HG03571 (cell line): ENCODE measurements around the gene CCNL2.
"Not testable (repeated sequence)": the region's sequence is repeated elsewhere in the genome, so short reads cannot be mapped to it uniquely, and the experiment has no call there.

Experiments
- ATAC-seq: cut with Tn5 transposase; IDR thresholded peaks from one replicate; pipeline ENCODE4 v1.9.1; 2021; ENCODE audit not compliant: unreplicated experiment

The CCNL2 gene

DNA sequence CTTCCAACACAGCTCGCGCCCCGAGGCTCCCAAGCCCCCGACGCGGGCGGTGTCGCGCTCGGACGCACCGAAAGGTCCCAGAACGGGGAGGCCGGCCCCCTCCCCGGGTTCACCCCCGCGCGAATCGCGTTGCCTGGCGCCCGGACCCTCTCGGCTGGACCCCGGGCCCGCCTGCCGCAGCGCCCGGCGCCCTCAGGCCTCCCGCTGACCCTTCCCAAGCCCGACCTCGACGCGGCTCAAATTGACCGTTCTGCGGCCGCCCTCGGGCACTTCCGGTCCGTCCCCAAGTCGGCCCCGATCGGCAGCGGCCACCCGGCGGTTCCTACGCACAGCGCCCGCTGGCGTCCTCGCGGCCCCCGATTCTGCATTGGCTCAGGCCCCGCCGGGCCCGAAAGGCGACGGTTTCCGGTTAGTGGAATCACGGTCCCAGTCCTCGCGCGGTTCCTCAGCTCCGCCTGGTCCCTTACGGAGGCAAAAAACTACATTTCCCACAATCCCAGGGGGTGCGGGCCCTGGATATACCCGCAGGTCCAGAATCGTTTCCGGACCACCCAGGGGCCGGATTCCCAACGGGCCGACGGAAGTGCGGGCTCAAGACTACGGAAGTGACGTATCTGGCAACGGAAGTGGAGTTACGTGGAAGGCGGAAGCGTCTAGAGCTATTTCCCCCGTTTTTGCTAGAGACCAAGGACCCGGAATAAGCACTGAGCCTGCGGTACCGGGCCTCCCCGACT lies 24.0 kb downstream of the CCNL2 start, which contains the start of gene AURKAIP1:
Gene AURKAIP1, minus strand, starts transcription at position 279 of the 734 bp plus-strand sequence. CDS start 451 bp downstream, outside the sequence.
- peak; percentile 78 for ATAC-seq

DNA sequence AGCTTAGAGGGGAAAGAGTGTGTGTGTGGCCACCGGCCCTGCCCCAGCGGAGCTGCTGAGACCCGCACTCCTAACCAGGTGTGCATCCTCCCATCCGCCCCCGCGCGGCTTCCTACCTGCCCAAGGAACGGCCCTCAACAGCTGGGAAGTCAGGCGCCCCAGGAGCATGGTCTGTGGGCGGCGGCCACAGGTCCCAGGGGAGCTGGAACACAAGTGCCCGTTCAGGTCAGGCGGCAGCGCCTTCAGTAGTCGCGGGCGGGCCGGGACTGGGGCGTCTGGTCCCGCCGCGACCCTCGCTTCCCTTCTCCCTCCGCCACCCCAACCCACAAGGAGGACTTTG lies 24.6 kb downstream of the CCNL2 start:
- peak; percentile 1 for ATAC-seq

DNA sequence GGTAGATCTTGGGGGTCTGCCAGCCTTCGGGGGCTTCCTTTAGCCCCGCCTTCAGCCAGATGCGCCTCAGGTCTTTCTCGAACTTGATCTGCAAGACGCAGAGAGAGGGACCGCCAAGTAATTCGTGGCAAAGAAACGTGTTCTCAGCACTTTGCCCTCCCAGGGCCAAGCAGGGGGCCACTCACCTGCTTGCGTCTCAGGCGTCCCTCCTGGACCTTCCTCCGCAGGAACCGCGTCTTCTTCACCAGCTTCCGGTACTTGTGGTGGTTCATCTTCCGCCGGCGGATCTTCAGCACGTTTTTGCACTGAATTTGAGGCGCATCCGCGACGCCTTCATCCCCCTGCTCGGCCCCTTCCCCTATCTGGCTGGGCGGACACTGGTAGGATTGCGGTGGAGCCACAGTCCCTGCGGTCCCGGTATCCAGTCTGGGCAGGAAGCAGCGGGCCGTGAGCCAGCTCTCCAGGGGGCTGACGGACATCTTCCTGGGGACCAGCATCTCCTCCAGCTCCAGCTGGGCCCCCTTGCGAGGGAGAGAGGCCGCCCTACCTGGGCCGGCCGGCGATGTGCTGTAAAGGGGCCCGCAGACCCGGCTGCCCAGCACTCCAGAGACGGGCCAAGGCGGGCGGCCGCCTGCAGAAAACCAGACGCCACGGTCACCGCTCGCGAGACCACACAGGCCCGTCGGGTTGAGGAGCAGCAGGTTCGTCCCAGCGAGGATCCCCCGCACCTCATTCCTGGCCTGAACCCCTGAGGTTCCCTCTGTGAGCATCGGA lies 25.1 kb downstream of the CCNL2 start:
- ATAC-seq = no peak

DNA sequence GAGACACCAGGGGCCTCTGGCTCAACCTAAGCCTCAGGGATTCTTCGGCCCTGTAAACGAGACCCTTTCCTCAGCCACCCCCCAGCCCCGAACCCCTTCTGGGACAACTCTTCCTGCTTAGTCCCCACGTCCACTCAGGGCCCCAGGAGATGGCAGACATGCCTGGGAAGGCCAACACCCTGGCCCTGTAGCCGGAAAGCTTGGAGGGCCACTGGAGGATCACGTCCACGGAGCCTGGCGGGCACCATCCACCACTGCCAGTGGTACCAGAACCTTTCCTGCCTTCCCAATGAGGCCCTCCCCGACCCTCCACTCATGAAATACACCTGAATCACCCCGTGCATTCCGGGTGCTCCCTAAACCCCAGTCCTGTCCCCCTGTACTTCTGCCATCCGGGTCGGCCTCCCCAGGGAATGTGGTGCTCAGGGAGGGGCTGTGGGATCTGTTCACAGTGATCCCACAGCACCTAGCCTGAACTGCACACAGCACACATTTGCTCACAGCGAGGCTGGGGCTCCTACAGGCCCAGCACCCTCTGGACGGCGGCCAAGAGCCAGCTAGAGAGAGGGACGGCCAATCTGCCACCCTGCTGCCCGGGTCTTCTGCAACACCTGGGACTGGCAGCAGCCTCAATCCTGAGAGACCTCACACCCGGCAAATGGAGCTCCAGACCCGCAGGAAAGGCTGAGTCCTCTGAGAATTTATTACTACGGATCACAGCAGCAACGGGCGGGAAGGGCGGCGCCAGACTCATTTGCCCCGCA lies 25.9 kb downstream of the CCNL2 start:
- ATAC-seq = no peak

DNA sequence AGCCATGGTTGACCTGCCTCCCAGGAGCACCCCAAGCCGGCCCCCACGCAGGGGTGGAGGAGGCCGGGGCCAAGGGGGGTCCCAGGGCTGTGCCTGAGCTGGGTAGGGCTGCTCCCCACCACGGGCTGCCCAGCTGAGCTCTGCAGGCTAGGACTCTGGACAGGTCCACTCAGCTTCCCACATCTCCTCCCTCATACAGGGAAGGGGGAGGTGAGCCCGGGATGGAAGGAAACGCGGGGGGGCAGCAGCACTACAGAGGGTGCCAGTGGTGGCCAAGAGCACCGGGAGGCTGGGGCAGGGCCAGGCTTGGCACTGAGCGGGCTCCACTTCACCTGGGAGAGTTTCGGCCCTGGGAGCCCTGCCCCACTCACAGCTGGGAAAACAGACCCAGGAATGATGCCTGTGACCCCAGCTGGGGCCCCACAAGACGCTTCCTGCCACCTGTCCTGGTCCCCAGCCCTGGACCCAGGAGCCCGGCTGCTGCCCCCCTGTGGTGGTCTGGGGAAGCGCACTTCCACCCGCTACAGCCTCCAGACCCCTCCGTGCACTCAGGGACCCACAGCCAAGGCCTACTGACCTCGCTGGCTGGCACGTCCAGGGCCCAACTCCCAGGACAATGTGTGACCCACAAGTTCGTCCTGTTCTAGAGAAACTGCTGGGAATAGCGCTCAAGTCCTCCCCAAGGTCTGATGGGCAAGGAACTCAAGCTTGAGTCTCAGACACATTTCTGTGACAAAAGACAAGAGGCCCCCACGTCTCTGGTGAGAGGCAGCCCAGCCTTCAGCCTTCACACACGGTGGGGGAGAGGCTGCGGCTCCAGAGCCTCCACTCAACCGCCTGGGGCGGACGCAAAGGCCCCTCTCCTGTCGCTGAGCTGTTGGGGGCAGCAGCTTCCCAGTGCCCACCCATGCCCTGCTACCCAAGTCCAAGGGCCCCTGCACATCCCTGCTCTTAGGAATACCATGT lies 27.1 kb downstream of the CCNL2 start:
- ATAC-seq = no peak

DNA sequence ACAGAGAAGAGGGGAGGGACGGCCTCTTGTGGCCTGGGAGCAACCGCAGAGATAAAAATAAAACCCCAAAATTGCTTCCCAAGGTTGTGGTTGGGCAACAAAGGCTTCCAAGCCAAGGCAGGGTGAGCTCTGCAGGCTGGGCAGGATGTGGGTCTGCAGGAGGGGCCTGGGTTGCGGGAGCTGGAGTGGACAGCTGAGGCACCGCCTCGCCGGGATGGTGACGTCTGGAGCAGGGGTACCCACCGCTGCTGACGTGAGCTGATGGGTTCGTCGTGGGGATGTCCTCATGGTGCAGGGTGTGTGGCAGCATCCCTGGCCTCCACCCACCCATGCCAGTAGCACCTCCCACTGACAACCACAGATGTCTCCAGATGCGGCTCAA lies 27.8 kb downstream of the CCNL2 start:
- no peak for ATAC-seq

DNA sequence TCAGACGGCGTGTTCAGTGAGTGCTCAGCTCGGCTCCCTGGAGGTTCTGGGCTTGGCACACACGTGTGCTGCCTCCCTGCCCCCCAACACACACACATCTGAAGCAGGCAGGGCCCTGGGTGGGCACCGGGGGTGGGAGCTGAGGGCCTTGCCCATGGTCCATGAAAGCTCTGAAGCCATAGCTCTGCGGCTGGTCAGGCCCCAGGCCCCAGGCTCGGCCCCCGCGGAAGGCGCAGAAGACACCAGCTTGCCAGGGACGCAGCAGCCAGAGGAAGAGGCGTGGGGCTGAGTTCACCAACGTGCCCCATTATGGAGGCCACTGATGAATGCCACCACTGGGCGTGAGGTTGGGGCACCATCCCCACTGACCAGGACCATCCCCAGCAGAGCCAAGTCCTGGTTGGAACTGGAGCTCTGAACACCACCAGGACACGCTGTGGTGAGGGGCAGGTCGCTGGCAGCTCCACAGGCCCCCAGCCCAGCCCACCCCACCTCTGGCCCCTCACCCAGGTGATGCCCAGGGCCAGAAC lies 28.3 kb downstream of the CCNL2 start:
- no peak for ATAC-seq

DNA sequence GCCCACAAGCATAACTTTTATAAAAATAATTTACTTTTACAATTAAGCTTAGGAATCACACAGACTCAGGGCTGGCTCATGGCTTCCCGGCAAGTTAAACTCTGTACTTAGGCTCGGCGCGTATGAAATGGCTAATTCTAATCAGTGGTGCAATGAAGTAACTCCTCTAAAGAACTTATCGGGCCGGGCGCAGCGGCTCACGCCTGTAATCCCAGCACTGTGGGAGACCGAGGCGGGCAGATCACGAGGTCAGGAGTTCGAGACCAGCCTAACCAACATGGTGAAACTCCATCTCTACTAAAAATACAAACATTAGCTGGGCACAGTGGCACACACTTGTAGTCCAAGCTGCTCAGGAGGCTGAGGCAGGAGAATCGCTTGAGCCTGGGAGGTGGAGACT lies 29.0 kb downstream of the CCNL2 start:
- ATAC-seq = not testable (repeated sequence)

DNA sequence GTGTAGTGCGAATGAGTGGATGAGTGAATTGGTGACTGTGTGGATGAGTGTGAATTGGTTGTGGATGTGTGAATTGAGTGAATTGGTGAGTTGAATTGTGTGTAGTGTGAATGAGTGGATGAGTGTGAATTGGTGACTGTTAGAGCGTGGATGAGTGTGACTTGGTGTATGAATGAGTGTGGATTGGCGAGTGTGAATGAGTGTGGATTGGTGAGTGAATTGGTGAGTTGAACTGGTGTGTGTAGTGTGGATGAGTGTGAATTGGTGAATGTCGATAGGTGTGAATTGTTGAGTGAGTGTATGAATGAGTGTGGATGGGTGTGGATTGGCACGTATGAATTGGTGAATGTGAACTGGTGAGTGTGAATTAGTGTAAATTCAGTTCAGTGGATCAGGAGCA lies 31.8 kb downstream of the CCNL2 start:
- ATAC-seq = no peak

DNA sequence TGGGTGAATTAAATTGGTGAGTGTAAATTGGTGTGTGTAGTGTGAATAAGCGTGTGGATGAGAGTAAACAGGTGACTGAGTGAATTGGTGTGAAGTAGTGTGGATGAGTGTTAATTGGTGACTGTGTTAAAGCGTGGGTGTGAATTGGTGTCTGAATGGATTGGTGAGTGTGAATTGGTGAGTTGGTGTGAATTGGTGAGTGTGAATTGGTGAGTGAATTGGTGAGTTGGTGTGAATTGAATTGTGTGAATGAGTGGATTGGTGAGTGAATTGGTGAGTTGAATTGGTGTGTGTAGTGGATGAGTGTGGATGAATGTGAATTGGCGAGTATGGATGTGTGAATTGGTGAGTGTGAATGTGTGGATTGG lies 32.5 kb downstream of the CCNL2 start:
- no peak for ATAC-seq

DNA sequence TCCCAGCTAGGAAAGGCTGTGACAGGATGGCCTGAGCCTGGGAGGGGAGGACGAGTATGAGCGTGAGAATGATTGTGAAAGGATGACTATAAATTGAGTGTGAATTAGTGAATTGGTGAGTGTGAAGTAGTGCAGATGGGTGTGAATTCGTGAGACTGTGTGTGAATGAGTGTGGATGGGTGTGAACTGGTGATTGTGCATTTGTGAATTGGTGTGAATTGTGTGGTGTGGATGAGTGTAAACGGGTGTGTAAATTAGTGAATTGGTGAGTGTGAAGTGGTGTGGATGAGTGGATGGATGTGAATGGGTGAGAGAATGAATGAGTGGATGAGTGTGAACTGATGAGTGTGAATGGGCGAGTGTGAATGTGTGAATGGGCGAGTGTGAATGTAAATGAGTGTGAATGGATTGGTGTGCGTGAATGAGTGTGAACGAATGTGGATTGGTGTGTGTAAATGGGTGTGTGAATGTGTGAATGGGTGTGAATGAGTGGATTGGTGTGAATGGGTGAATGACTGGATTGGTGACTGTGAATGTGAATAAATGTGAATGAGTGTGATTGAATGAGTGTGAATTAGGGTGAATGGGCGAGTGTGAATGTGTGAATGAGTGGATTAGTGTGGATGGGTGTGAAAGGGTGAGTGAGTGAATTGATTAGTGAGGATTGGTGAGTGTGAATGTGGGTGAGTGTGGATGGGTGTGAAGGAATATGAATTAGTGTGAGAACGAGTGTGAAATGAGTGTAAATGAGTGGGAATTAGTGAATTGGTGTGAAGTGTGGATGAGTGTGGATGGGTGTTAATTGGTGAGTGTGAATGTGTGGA lies 33.0 kb downstream of the CCNL2 start:
- ATAC-seq = no peak

DNA sequence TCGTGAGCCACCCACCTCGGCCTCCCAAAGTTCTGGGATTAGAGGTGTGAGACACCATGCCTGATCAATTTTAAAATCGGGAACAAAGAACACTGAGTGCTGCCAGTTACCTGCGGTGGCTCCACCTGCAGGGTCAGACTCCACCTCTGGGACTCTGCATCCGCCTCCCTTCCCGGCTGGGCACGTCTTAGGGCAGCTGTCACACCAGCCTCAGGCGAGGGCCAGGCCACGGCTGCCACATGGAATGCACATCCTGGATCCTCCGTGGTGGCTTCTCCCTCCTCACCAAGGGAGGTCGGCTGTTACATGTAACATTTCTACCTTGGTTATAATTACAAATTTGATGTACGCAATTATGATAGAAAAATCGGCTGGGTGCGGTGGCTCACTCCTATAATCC lies 34.9 kb downstream of the CCNL2 start:
- no peak for ATAC-seq

DNA sequence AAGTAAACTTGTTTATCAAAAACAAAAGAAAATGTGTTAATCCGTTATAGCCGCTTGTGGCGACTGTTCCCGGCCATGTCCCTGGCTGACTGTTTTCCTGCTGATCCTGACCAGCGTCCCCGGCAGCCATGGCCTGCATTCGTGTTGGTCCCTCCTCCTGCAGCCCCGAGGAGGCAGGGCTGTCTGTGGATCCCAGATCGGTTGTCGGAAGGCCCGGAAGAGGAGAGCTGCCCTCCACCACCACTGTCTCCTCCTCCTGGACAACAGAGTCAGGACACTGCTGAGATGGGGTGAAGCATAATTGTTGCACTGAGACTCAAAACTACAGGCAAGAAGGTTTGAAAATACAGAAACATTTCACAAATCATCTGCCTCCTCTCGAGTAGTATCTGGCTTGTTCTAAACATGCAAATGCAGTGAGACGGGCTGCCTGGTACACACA lies 37.1 kb downstream of the CCNL2 start:
- ATAC-seq = no peak

DNA sequence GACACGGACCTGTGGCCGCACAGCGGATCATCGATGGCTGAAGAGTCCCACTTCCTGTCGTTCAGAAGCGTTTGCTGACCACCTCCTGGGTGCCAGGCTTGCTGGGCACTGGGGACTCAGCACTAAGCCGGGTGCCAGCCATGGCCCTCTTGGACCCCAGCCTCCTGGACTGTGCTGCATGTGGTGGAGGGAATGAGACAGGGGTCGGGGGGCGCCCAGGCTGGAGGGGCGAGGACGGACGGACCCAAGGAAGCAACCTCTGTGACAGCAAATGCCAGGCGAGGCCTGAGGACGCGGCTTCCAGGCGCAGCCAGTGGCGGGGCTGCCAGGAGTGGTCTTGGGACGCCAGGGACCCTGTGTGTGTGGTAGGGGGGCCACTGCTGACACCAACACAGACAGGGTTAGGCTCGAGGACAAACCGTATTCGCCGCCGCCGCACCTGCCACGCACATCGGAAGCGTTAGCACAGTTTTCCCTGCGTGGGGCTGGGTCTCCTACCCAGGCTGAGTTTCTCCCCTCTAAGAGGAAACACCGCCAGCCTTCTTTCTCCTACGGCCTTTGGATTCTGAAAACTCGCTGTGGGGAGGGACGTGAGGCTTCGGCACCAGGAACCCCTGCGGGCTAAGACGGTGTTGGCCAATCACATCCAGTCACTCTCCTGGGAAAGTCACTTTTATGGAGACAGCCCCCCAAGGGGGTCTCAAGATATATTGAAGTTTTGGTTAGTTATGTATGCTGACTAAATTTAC lies 37.7 kb downstream of the CCNL2 start:
- ATAC-seq = no peak

DNA sequence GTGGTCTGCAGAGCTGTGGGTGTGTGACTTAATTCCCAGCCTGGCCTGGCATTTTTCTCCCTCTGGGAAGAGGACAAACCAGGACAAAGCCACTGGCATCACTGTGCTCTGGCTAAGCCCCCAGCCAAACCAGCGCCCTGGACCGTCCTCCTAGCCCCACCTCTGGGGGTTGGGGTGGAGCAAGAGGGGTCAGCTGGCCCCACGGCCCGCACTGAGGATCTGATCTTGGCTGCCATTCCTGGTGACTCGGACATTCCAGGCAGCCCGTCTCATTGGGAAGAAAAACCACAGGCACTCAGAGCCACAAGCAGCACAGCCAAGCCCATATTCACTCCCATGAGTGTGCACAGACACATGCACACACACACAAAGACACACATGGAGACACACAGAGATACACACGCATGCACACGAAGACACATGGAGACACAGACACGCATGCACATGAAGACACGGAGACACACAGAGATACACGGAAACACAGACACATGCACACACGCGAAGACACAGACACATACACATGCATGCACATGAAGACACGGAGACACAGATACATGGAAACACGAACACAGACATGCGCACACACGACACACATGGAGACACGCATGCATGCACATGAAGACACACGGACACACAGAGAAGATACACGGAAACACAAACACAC lies 38.5 kb downstream of the CCNL2 start:
- ATAC-seq = no peak

DNA sequence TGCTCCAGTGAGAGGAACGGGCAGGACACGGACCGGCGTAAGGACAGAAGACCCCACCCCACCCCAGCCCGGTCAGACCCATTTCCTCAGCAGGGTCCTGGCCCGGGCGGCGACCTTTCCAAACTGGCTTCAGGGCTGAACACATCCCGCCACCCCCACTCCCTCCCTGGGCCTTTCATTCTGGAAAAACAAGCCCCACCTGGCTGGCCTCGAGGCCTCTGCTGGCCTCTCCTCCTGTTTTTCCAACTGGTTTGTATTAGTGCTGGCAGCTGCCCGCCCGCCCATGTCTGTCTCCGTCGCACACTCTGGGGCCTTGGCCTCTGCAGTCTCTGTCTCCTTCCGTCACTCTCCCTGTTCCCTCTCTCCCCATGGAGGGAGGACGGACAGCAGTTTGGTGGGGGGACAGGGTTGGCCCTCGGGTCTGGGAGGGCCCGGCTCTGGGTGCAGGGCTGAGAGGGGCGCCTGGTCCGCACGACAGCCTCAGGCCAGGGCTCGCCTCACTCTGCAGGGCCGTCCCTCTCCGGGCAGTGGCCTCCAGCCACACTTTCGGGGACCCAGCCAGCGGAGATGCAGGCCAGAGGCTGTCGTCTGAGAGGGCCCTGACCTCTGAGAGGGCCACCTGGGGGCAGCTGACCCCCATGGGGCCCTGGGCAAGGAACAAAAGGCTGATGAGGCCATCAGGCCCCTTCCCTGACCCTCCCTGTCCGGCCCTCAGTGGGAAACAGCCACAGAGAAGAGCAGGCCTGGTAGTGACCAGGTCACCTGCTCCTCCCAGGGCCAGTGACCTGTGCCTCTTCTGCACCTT lies 39.3 kb downstream of the CCNL2 start:
- ATAC-seq = no peak

DNA sequence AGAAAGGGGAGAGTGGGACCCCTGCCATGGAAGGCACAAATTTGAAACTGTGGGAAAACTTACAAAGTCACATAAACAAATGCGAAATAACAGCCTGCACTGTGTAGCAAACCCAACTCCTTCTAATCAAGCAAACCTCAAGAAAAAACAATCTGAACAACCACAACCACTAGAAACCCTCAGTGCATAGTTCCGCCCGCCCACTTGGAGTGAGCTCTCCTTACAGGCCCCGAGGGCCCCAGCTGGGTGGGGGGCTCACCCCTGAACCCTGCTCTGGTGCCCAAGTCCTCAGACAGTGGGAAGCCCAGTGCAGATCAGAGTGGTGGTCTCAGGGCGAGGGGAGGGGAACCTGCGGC lies 39.8 kb downstream of the CCNL2 start:
- no peak for ATAC-seq
